Measurements from ENCODE around the gene COL15A1.

The COL15A1 gene

GRCh38 chr9:99118782-99119466 is 175.2 kb downstream of the COL15A1 start:
- TF ChIP-seq, protein P1, sequence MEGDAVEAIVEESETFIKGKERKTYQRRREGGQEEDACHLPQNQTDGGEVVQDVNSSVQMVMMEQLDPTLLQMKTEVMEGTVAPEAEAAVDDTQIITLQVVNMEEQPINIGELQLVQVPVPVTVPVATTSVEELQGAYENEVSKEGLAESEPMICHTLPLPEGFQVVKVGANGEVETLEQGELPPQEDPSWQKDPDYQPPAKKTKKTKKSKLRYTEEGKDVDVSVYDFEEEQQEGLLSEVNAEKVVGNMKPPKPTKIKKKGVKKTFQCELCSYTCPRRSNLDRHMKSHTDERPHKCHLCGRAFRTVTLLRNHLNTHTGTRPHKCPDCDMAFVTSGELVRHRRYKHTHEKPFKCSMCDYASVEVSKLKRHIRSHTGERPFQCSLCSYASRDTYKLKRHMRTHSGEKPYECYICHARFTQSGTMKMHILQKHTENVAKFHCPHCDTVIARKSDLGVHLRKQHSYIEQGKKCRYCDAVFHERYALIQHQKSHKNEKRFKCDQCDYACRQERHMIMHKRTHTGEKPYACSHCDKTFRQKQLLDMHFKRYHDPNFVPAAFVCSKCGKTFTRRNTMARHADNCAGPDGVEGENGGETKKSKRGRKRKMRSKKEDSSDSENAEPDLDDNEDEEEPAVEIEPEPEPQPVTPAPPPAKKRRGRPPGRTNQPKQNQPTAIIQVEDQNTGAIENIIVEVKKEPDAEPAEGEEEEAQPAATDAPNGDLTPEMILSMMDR (IDR thresholded peaks at IDR 0.05; ENCODE audit: borderline replicate concordance, insufficient read depth, low read depth, low read length) = no peak
- no peak overlapping the region for H3K4me3 ChIP-seq (ENCODE audit: low read depth, low read length)

GRCh38 chr9:99119976-99120655 is 176.4 kb downstream of the COL15A1 start:
- TF ChIP-seq, protein P1 (IDR thresholded peaks at IDR 0.05; ENCODE audit: borderline replicate concordance, insufficient read depth, low read depth, low read length) = no peak
- H3K4me3 ChIP-seq (ENCODE audit: low read depth, low read length) = no peak overlapping the region
